GM12801 (cell line): Measurements from ENCODE around the gene VWF.

Experiments used
- CTCF ChIP-seq: IDR thresholded peaks from one replicate; pipeline ENCODE4 v1.5.1; 2011; ENCODE audit warnings: control low read depth; ENCODE audit not compliant: insufficient read length; ENCODE audit errors: extremely low read depth

The VWF gene

GRCh38 chr12:5964913-5965900 lies 159.3 kb downstream of the VWF start:
- no peak for TF ChIP-seq CTCF

GRCh38 chr12:5963515-5963914 lies 161.0 kb downstream of the VWF start:
- TF ChIP-seq CTCF: no peak

- no peak for TF ChIP-seq CTCF
Measured at GRCh38 chr12:5960783-5961182, 163.7 kb downstream of the VWF start.

GRCh38 chr12:5956987-5957386 lies 167.5 kb downstream of the VWF start:
- TF ChIP-seq CTCF: no peak

- no peak for TF ChIP-seq CTCF
Measured at GRCh38 chr12:5954661-5955060, 169.8 kb downstream of the VWF start.

GRCh38 chr12:5953835-5954586 lies 170.5 kb downstream of the VWF start:
- no peak for TF ChIP-seq CTCF

GRCh38 chr12:5952031-5952430 lies 172.4 kb downstream of the VWF start:
- TF ChIP-seq CTCF: no peak
